HepG2 (cell line): ENCODE results near the gene CD207. TPM values are rescaled to one million over a fixed set of nuclear protein-coding genes. Genes with fewer than 3 reads are reported as not detected.

ENCODE experiments used
- ARHGAP35 ChIP-seq: sonication (generic); formaldehyde crosslinking; IDR thresholded peaks from 2 replicates; pipeline ENCODE4 v1.9.0; 2022; ENCODE audit warnings: mild to moderate bottlenecking, inconsistent platforms, moderate library complexity, missing genetic modification reagents, borderline replicate concordance
- CREB3 ChIP-seq: sonication (generic); formaldehyde crosslinking; IDR thresholded peaks from 2 replicates; pipeline ENCODE4 v1.5.0; 2020; ENCODE audit warnings: missing genetic modification reagents
- DPF2 ChIP-seq: sonication (generic); formaldehyde crosslinking; IDR thresholded peaks from 2 replicates; pipeline ENCODE4 v1.4.0; 2020; ENCODE audit warnings: mild to moderate bottlenecking, low read depth, missing genetic modification reagents, borderline replicate concordance
- EHMT2 ChIP-seq: fragments of 200-600 bp; sonication (generic); IDR thresholded peaks from 2 replicates; pipeline ENCODE4 v1.7.0; 2017; ENCODE audit warnings: antibody characterized with exemption, low read depth, low read length, borderline replicate concordance
- FOXK1 ChIP-seq: sonication (generic); formaldehyde crosslinking; IDR thresholded peaks from 2 replicates; pipeline ENCODE4 v1.4.0; 2020; ENCODE audit warnings: low read depth, missing genetic modification reagents, borderline replicate concordance
- GATAD1 ChIP-seq: IDR thresholded peaks from 2 replicates; pipeline ENCODE4 v1.6.1; 2016; ENCODE audit warnings: missing genetic modification reagents, missing compliant biosample characterization
- HCFC1 ChIP-seq: fragments of 150-350 bp; IDR thresholded peaks from 2 replicates; pipeline ENCODE4 v1.6.1; 2014; ENCODE audit warnings: low read depth, low read length
- HINFP ChIP-seq: sonication (generic); formaldehyde crosslinking; IDR thresholded peaks from 2 replicates; pipeline ENCODE4 v1.4.0; 2020; ENCODE audit warnings: low read depth, mild to moderate bottlenecking, missing genetic modification reagents
- HNF4G ChIP-seq, 2 experiments: sonication (generic) in 1 of 2; formaldehyde crosslinking in 1 of 2; IDR thresholded peaks; 2 replicates each; pipeline versions ENCODE4 v1.4.0 to v1.6.1; 2011 to 2020; ENCODE audit warnings: borderline replicate concordance in 2 of 2, low read depth in 2 of 2, mild to moderate bottlenecking in 2 of 2, low read length in 1 of 2, missing genetic modification reagents in 1 of 2, moderate library complexity in 1 of 2
- MLX ChIP-seq: IDR thresholded peaks from 2 replicates; pipeline ENCODE4 v1.6.1; 2016
- MTF2 ChIP-seq: sonication (generic); formaldehyde crosslinking; IDR thresholded peaks from 2 replicates; pipeline ENCODE4 v1.5.0; 2020; ENCODE audit warnings: missing genetic modification reagents, borderline replicate concordance
- NFIC ChIP-seq: IDR thresholded peaks from 2 replicates; pipeline ENCODE4 v1.6.1; 2012; ENCODE audit warnings: mild to moderate bottlenecking, low read length, inconsistent platforms
- POLR2G ChIP-seq: fragments of 200-400 bp; formaldehyde crosslinking; IDR thresholded peaks from 2 replicates; pipeline ENCODE4 v1.6.1; 2018; ENCODE audit warnings: mild to moderate bottlenecking, low read depth, low read length, moderate library complexity
- PRDM4 ChIP-seq: sonication (generic); formaldehyde crosslinking; IDR thresholded peaks from 2 replicates; pipeline ENCODE4 v1.9.0; 2021; ENCODE audit warnings: missing genetic modification reagents, borderline replicate concordance
- RFXANK ChIP-seq: IDR thresholded peaks from 2 replicates; pipeline ENCODE4 v1.6.1; 2016
- SIX4 ChIP-seq: sonication (generic); formaldehyde crosslinking; IDR thresholded peaks from 2 replicates; pipeline ENCODE4 v1.4.0; 2020; ENCODE audit warnings: missing genetic modification reagents
- SMYD3 ChIP-seq: sonication (generic); formaldehyde crosslinking; IDR thresholded peaks from 2 replicates; pipeline ENCODE4 v1.8.1; 2023; ENCODE audit warnings: mild to moderate bottlenecking, missing genetic modification reagents
- SNRNP70 ChIP-seq: fragments of 200-400 bp; formaldehyde crosslinking; IDR thresholded peaks from 2 replicates; pipeline ENCODE4 v1.6.1; 2017; ENCODE audit warnings: mild to moderate bottlenecking, low read depth, low read length, moderate library complexity
- ZMYM2 ChIP-seq: sonication (generic); formaldehyde crosslinking; IDR thresholded peaks from 2 replicates; pipeline ENCODE4 v1.8.0; 2022; ENCODE audit warnings: mild to moderate bottlenecking, missing genetic modification reagents
- ZNF574 ChIP-seq: sonication (generic); formaldehyde crosslinking; IDR thresholded peaks from 2 replicates; pipeline ENCODE4 v1.4.0; 2020; ENCODE audit warnings: missing genetic modification reagents
- ZNF737 ChIP-seq: sonication (generic); formaldehyde crosslinking; IDR thresholded peaks from 2 replicates; pipeline ENCODE4 v1.5.0; 2020; ENCODE audit warnings: missing genetic modification reagents, mild to moderate bottlenecking, borderline replicate concordance
- polyA plus RNA-seq, 8 experiments: library from polyadenylated mRNA; depleted of rRNA in 3 of 8; stranded (reverse) in 7 of 8; unstranded in 1 of 8; fragments of >200 nt; fragmentation: Illumina TruSeq in 4 of 8; extraction: Trizol in 4 of 8; gene quantifications; 2 replicates each; pipeline versions ENCODE4 v1.2.1 to v1.2.3, GENCODE V29; 2011 to 2016; ENCODE audit warnings: low read depth in 4 of 8, missing spikeins in 1 of 8, mixed read lengths in 1 of 8; ENCODE audit not compliant: insufficient read depth in 1 of 8
- total RNA-seq, 5 experiments: library from RNA; depleted of rRNA; stranded (reverse); fragments of >200 nt; fragmentation: Illumina TruSeq; extraction: Trizol; gene quantifications; 2 replicates each; pipeline ENCODE4 v1.2.3, GENCODE V29; 2016; ENCODE audit warnings: low read depth in 1 of 5

Gene CD207
- total and polyA plus RNA-seq, 2 of the 13 experiments (the other 11 are each of a cell fraction or from before 2014, with no cell fraction given) = 0.09 to 0.15 TPM

- peak; percentile 42; the same call in 1 of the 2 replicates for TF ChIP-seq HINFP (CRISPR knock-in tag)
- TF ChIP-seq MTF2 (CRISPR knock-in tag) = no peak
- 0 out of 2 replicates have a peak, but pooled peaks have one; percentile 49 for TF ChIP-seq RFXANK
- TF ChIP-seq ZNF737 (CRISPR knock-in tag) = no peak
- TF ChIP-seq POLR2G = peak; percentile 67
- TF ChIP-seq NFIC = peak; percentile 92
- peak; percentile 92 for TF ChIP-seq MLX
- peak; percentile 66; the same call in 1 of the 2 replicates for TF ChIP-seq CREB3
- TF ChIP-seq PRDM4 (CRISPR knock-in tag) = no peak
- no peak for TF ChIP-seq ARHGAP35
- no peak for TF ChIP-seq HCFC1
- TF ChIP-seq GATAD1 (CRISPR knock-in tag) = peak; percentile 47; the same call in 1 of the 2 replicates
- peak; percentile 58 for TF ChIP-seq ZNF574 (CRISPR knock-in tag)
- TF ChIP-seq SMYD3 (CRISPR knock-in tag) = no peak
- peak; percentile 80 for TF ChIP-seq HNF4G (IDR thresholded peaks at IDR 0.05; ENCODE audit: borderline replicate concordance, low read depth, low read length)
- TF ChIP-seq HNF4G (CRISPR knock-in tag; IDR thresholded peaks at IDR 0.05; ENCODE audit: borderline replicate concordance, low read depth) = no peak
- TF ChIP-seq DPF2 (CRISPR knock-in tag) = peak; percentile 97
- peak; percentile 100 for TF ChIP-seq ZMYM2
- no peak for TF ChIP-seq SNRNP70
- TF ChIP-seq SIX4 = peak; percentile 91
- TF ChIP-seq FOXK1 (CRISPR knock-in tag) = peak; percentile 84; the same call in 1 of the 2 replicates
- TF ChIP-seq EHMT2 = peak; percentile 84; the same call in 1 of the 2 replicates
Observed at GRCh38 chr2:70807102-70807827, 28.4 kb downstream of the CD207 start (continued).
